HepG2 (cell line): Measurements from ENCODE around the gene HNRNPF. TPM values are rescaled to one million over a fixed set of nuclear protein-coding genes. Genes with fewer than 3 reads are reported as not detected.

Source experiments
- CREM ChIP-seq, 2 experiments: sonication (generic) in 1 of 2; formaldehyde crosslinking in 1 of 2; IDR thresholded peaks; 2 replicates each; pipeline versions ENCODE4 v1.4.0 to v1.6.1; 2016 to 2020; ENCODE audit warnings: antibody characterized with exemption in 1 of 2, mild to moderate bottlenecking in 1 of 2, missing genetic modification reagents in 1 of 2
- HNRNPK ChIP-seq: fragments of 200-400 bp; formaldehyde crosslinking; IDR thresholded peaks from 2 replicates; pipeline ENCODE4 v1.6.1; 2018; ENCODE audit warnings: low read length, low read depth, moderate library complexity, mild to moderate bottlenecking; ENCODE audit not compliant: poor library complexity, severe bottlenecking
- JUN ChIP-seq: sonication (generic); formaldehyde crosslinking; IDR thresholded peaks from 2 replicates; pipeline ENCODE4 v1.4.0; 2020; ENCODE audit warnings: mild to moderate bottlenecking, missing genetic modification reagents
- KLF11 ChIP-seq: IDR thresholded peaks from 2 replicates; pipeline ENCODE4 v1.6.1; 2016; ENCODE audit warnings: missing compliant biosample characterization
- KLF15 ChIP-seq: sonication (generic); formaldehyde crosslinking; IDR thresholded peaks from 2 replicates; pipeline ENCODE4 v1.8.1; 2023; ENCODE audit warnings: borderline replicate concordance, mild to moderate bottlenecking, inconsistent platforms, missing genetic modification reagents, mixed read lengths
- PAX8 ChIP-seq: sonication (generic); formaldehyde crosslinking; IDR thresholded peaks from 2 replicates; pipeline ENCODE4 v1.8.0; 2022; ENCODE audit warnings: mild to moderate bottlenecking, missing genetic modification reagents, borderline replicate concordance
- PHB2 ChIP-seq: fragments of 450-650 bp; IDR thresholded peaks from 2 replicates; pipeline ENCODE4 v1.6.1; 2018; ENCODE audit not compliant: partially characterized antibody
- POGZ ChIP-seq: sonication (generic); formaldehyde crosslinking; IDR thresholded peaks from 2 replicates; pipeline ENCODE4 v1.4.0; 2020; ENCODE audit warnings: mild to moderate bottlenecking, missing genetic modification reagents
- SALL1 ChIP-seq: sonication (generic); formaldehyde crosslinking; IDR thresholded peaks from 2 replicates; pipeline ENCODE4 v1.8.0; 2022; ENCODE audit warnings: mild to moderate bottlenecking, missing genetic modification reagents
- SRF ChIP-seq: IDR thresholded peaks from 2 replicates; pipeline ENCODE4 v1.6.1; 2011; ENCODE audit warnings: mild to moderate bottlenecking, low read depth, low read length, moderate library complexity
- SSRP1 ChIP-seq: IDR thresholded peaks from 2 replicates; pipeline ENCODE4 v1.6.1; 2016; ENCODE audit warnings: control low read depth
- TEAD3 ChIP-seq: optimal IDR thresholded peaks from 2 replicates; pipeline ENCODE3; 2016; ENCODE audit warnings: borderline replicate concordance
- ZKSCAN5 ChIP-seq: sonication (generic); formaldehyde crosslinking; IDR thresholded peaks from 2 replicates; pipeline ENCODE4 v1.5.1; 2020; ENCODE audit warnings: mild to moderate bottlenecking, missing genetic modification reagents
- ZNF337 ChIP-seq: sonication (generic); formaldehyde crosslinking; IDR thresholded peaks from 2 replicates; pipeline ENCODE4 v1.5.1; 2020; ENCODE audit warnings: missing genetic modification reagents, low read depth, mild to moderate bottlenecking, borderline replicate concordance
- ZNF567 ChIP-seq: sonication (generic); formaldehyde crosslinking; IDR thresholded peaks from 2 replicates; pipeline ENCODE4 v1.8.1; 2023; ENCODE audit warnings: mild to moderate bottlenecking, missing genetic modification reagents, borderline replicate concordance
- ZNF652 ChIP-seq: IDR thresholded peaks from 2 replicates; pipeline ENCODE4 v1.6.1; 2016; ENCODE audit warnings: low read depth, borderline replicate concordance
- ZNF773 ChIP-seq: sonication (generic); formaldehyde crosslinking; IDR thresholded peaks from 2 replicates; pipeline ENCODE4 v1.4.0; 2020; ENCODE audit warnings: missing genetic modification reagents, borderline replicate concordance
- ZSCAN30 ChIP-seq: sonication (generic); formaldehyde crosslinking; IDR thresholded peaks from 2 replicates; pipeline ENCODE4 v1.5.0; 2020; ENCODE audit warnings: mild to moderate bottlenecking, missing genetic modification reagents
- polyA plus RNA-seq, 8 experiments: library from polyadenylated mRNA; depleted of rRNA in 3 of 8; stranded (reverse) in 7 of 8; unstranded in 1 of 8; fragments of >200 nt; fragmentation: Illumina TruSeq in 4 of 8; extraction: Trizol in 4 of 8; gene quantifications; 2 replicates each; pipeline versions ENCODE4 v1.2.1 to v1.2.3, GENCODE V29; 2011 to 2016; ENCODE audit warnings: low read depth in 4 of 8, missing spikeins in 1 of 8, mixed read lengths in 1 of 8; ENCODE audit not compliant: insufficient read depth in 1 of 8
- total RNA-seq, 5 experiments: library from RNA; depleted of rRNA; stranded (reverse); fragments of >200 nt; fragmentation: Illumina TruSeq; extraction: Trizol; gene quantifications; 2 replicates each; pipeline ENCODE4 v1.2.3, GENCODE V29; 2016; ENCODE audit warnings: low read depth in 1 of 5
- TF ChIP-seq, protein P1 (sequence below): sonication (generic); formaldehyde crosslinking; IDR thresholded peaks from 2 replicates; pipeline ENCODE4 v1.8.0; 2022; ENCODE audit warnings: missing genetic modification reagents, mild to moderate bottlenecking, inconsistent platforms, borderline replicate concordance
- TF ChIP-seq, protein P2 (sequence below): sonication (generic); formaldehyde crosslinking; conservative IDR thresholded peaks from 2 replicates; pipeline ENCODE4 v1.5.0; 2020; ENCODE audit warnings: missing genetic modification reagents
- TF ChIP-seq, protein P3 (sequence below): sonication (generic); formaldehyde crosslinking; IDR thresholded peaks from 2 replicates; pipeline ENCODE4 v1.4.0; 2020; ENCODE audit warnings: missing genetic modification reagents, borderline replicate concordance
- TF ChIP-seq, protein P4 (sequence below): sonication (generic); formaldehyde crosslinking; IDR thresholded peaks from 2 replicates; pipeline ENCODE4 v1.8.0; 2022; ENCODE audit warnings: missing genetic modification reagents, low read depth, mild to moderate bottlenecking, borderline replicate concordance
- TF ChIP-seq, protein P5 (sequence below): sonication (generic); formaldehyde crosslinking; IDR thresholded peaks from 2 replicates; pipeline ENCODE4 v1.5.0; 2020; ENCODE audit warnings: missing genetic modification reagents

HNRNPF gene
- total and polyA plus RNA-seq, 2 of the 13 experiments (the other 11 are each of a cell fraction or from before 2014, with no cell fraction given): 166 to 308 TPM

DNA sequence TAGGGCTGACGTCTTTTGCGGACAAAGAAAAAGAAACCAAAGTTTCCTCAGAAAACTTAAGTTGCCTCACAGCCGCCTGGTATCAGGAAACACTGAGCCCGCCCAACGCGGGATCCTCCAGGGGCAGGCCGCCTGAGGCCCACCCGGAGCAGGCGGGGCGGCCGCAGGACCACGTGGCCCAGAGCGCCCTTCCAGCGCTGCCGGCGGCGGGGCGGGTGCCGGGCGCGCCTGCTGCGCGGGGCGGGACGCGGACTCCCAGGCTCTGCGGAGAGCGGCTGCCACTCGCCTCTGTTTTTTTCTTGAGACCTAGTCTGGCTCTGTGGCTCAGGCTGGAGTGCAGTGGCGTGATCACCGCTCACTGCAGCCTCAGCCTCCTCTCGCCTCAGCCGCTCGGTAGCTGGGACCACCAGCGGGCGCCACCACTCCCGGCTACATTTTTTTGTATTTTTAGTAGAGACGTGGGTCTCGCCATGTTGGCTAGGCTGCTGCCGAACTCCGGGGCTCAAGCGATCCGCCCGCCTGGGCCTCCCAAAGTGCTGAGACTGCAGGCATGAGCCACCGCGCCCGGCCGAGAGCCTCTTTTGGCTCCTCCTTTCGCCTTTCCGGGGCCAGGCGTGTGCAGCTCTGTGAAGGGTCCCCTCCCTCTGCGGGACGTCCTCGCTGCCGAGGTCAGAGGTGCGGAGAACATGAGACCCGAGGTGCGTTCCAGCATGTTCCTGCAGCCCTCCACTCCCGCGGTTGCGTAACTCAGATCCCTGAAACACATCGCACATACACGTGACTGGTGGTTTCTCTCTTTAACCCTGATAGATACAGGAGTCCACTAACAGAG is 11.6 kb upstream of the HNRNPF start (continued):
- TF ChIP-seq, protein P1, sequence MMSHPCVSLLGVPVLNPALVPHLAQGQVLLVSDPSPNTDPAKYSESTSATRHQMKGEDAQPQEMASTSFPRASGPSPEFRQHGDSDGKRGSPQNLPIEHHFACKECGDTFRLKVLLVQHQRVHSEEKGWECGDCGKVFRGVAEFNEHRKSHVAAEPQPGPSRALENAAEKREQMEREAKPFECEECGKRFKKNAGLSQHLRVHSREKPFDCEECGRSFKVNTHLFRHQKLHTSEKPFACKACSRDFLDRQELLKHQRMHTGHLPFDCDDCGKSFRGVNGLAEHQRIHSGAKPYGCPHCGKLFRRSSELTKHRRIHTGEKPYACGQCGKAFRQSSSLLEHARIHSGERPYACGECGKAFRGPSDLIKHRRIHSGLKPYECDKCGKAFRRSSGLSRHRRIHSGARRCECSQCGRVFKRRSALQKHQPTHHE (CRISPR knock-in tag): peak; percentile 97; the same call in 1 of the 2 replicates
- TF ChIP-seq TEAD3 (CRISPR knock-in tag) (peak; percentile 97), CREM (IDR thresholded peaks at IDR 0.05) (peak; percentile 68; the same call in 1 of the 2 replicates), CREM (CRISPR knock-in tag; IDR thresholded peaks at IDR 0.05) (no peak), POGZ (CRISPR knock-in tag) (peak; percentile 89; the same call in 1 of the 2 replicates), PHB2 (no peak), KLF15 (CRISPR knock-in tag) (peak; percentile 96; the same call in 1 of the 2 replicates), ZNF773 (CRISPR knock-in tag) (peak; percentile 95), JUN (CRISPR knock-in tag) (peak; percentile 75), SSRP1 (peak; percentile 83), HNRNPK (no peak), SRF (no peak), ZNF652 (CRISPR knock-in tag) (peak; percentile 90), SALL1 (peak; percentile 99), ZSCAN30 (CRISPR knock-in tag) (peak; percentile 94), ZNF337 (peak; percentile 96; the same call in 1 of the 2 replicates), ZKSCAN5 (CRISPR knock-in tag) (0 out of 2 replicates have a peak, but pooled peaks have one; percentile 43), ZNF567 (peak; percentile 67; the same call in 1 of the 2 replicates), KLF11 (peak; percentile 98), PAX8 (CRISPR knock-in tag) (peak; percentile 89; the same call in 1 of the 2 replicates)
- TF ChIP-seq, protein P2, sequence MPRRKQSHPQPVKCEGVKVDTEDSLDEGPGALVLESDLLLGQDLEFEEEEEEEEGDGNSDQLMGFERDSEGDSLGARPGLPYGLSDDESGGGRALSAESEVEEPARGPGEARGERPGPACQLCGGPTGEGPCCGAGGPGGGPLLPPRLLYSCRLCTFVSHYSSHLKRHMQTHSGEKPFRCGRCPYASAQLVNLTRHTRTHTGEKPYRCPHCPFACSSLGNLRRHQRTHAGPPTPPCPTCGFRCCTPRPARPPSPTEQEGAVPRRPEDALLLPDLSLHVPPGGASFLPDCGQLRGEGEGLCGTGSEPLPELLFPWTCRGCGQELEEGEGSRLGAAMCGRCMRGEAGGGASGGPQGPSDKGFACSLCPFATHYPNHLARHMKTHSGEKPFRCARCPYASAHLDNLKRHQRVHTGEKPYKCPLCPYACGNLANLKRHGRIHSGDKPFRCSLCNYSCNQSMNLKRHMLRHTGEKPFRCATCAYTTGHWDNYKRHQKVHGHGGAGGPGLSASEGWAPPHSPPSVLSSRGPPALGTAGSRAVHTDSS (CRISPR knock-in tag): peak; percentile 12; the same call in 1 of the 2 replicates
- TF ChIP-seq, protein P3, sequence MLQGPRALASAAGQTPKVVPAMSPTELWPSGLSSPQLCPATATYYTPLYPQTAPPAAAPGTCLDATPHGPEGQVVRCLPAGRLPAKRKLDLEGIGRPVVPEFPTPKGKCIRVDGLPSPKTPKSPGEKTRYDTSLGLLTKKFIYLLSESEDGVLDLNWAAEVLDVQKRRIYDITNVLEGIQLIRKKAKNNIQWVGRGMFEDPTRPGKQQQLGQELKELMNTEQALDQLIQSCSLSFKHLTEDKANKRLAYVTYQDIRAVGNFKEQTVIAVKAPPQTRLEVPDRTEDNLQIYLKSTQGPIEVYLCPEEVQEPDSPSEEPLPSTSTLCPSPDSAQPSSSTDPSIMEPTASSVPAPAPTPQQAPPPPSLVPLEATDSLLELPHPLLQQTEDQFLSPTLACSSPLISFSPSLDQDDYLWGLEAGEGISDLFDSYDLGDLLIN (CRISPR knock-in tag): peak; percentile 86; the same call in 1 of the 2 replicates
- TF ChIP-seq, protein P4, sequence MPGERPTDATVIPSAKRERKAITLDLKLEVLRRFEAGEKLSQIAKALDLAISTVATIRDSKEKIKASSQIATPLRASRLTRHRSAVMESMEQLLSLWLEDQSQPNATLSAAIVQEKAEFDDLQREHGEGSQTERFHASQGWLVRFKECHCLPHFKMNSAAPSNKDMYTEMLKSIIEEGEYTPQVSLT (CRISPR knock-in tag): peak; percentile 96; the same call in 1 of the 2 replicates
- TF ChIP-seq, protein P5, sequence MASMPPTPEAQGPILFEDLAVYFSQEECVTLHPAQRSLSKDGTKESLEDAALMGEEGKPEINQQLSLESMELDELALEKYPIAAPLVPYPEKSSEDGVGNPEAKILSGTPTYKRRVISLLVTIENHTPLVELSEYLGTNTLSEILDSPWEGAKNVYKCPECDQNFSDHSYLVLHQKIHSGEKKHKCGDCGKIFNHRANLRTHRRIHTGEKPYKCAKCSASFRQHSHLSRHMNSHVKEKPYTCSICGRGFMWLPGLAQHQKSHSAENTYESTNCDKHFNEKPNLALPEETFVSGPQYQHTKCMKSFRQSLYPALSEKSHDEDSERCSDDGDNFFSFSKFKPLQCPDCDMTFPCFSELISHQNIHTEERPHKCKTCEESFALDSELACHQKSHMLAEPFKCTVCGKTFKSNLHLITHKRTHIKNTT (CRISPR knock-in tag): no peak
